Effector memory CD8-positive, alpha-beta T cell (primary cell): ENCODE measurements around the gene CD200R1L.
"Not testable (repeated sequence)": the region's sequence is repeated elsewhere in the genome, so short reads cannot be mapped to it uniquely, and the experiment has no call there.

Source experiments
- ATAC-seq: fragments of 150-1000 bp; cut with Tn5 transposase; replicated peaks from 2 replicates; pipeline ENCODE4 v1.10.0; 2021; ENCODE audit warnings: mild to moderate bottlenecking, moderate library complexity
- DNase-seq, 3 experiments: peaks; one replicate each; pipeline ENCODE4 v3.0.0; 2021
- H3K27ac Mint-ChIP-seq, 2 donors: one replicate each; pipeline ENCODE4 v1.8.0; 2022; ENCODE audit warnings: mild to moderate bottlenecking in 2 of 2, mixed read lengths in 2 of 2, moderate library complexity in 2 of 2
- H3K27me3 Mint-ChIP-seq, 2 donors: one replicate each; pipeline ENCODE4 v1.8.0; 2022; ENCODE audit warnings: mixed read lengths in 2 of 2
- H3K36me3 Mint-ChIP-seq: one replicate; pipeline ENCODE4 v1.8.0; 2022; ENCODE audit warnings: mild to moderate bottlenecking, moderate library complexity, mixed read lengths; ENCODE audit not compliant: insufficient read depth
- H3K4me1 Mint-ChIP-seq, 2 donors: one replicate each; pipeline ENCODE4 v1.8.0; 2022; ENCODE audit warnings: low read depth in 2 of 2, mixed read lengths in 2 of 2
- H3K4me3 Mint-ChIP-seq, 2 donors: one replicate each; pipeline ENCODE4 v1.8.0; 2022; ENCODE audit warnings: mild to moderate bottlenecking in 2 of 2, mixed read lengths in 2 of 2, moderate library complexity in 2 of 2
- H3K9me3 Mint-ChIP-seq, 2 donors: one replicate each; pipeline ENCODE4 v1.8.0; 2022; ENCODE audit warnings: mixed read lengths in 2 of 2

Gene CD200R1L

GRCh38 chr3:112857526-112857925, 10.9 kb upstream of the CD200R1L start:
- H3K4me3 Mint-ChIP-seq, result peak overlapping the region; percentile 54 to 58
- ATAC-seq (peak; percentile 36), DNase-seq (no peak)
- no peaks in the 10 kb centered on the region for H3K9me3 Mint-ChIP-seq
- peaks cover 32% of the 10 kb centered on the region in 2 donors for H3K4me1 Mint-ChIP-seq
- H3K27ac Mint-ChIP-seq, result peak overlapping the region; percentile 36 to 80
- no peaks in the 10 kb centered on the region for H3K27me3 Mint-ChIP-seq
- H3K36me3 Mint-ChIP-seq, result no peaks in the 10 kb centered on the region

GRCh38 chr3:112856537-112856936, 9.9 kb upstream of the CD200R1L start:
- Mint-ChIP-seq H3K27ac (peak overlapping the region; percentile 24 to 80), H3K36me3 (no peaks in the 10 kb centered on the region), H3K9me3 (peaks cover 3 to 7% of the 10 kb centered on the region in 2 donors), H3K27me3 (no peaks in the 10 kb centered on the region), H3K4me3 (peak overlapping the region; percentile 31 to 48), H3K4me1 (peaks cover 32% of the 10 kb centered on the region in 2 donors)
- peak; percentile 18 to 48 (median 43) for DNase-seq
- peak; percentile 84 for ATAC-seq

DNA sequence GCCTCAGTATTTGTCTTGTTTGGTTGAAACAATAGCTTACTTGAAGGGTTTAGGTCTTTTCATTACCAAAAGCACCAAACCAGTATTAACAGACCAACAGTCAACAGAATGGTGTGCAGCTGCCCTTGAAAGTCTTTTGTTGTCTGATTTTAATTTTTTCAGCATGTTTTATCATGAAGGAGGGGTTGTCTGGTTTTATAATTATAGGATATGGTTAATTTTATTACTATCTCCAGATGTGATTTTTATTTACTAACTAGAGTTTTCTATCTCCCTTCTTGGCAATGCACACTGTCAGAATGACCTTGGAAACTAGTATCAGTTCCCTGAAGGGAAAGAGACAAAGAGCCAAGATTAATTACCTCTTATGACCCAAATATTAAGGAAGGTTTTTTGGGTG, 9.2 kb upstream of the CD200R1L start:
- peaks cover 31 to 32% of the 10 kb centered on the region in 2 donors for H3K4me1 Mint-ChIP-seq
- no peak overlapping the region for H3K4me3 Mint-ChIP-seq
- no peaks in the 10 kb centered on the region for H3K27me3 Mint-ChIP-seq
- peak overlapping the region; percentile 24 to 80 for H3K27ac Mint-ChIP-seq
- no peak for DNase-seq
- peaks cover 3 to 13% of the 10 kb centered on the region in 2 donors for H3K9me3 Mint-ChIP-seq
- no peaks in the 10 kb centered on the region for H3K36me3 Mint-ChIP-seq
- no peak for ATAC-seq

- Mint-ChIP-seq H3K27ac (peak overlapping the region in 1 of 2 donors; percentile 80), H3K9me3 (peaks cover 3 to 13% of the 10 kb centered on the region in 2 donors), H3K4me1 (peaks cover 30 to 32% of the 10 kb centered on the region in 2 donors)
- not testable (repeated sequence) for H3K4me3 Mint-ChIP-seq, H3K27me3 Mint-ChIP-seq, DNase-seq, ATAC-seq, H3K36me3 Mint-ChIP-seq
Observed at GRCh38 chr3:112855074-112855473, 8.4 kb upstream of the CD200R1L start.

DNA sequence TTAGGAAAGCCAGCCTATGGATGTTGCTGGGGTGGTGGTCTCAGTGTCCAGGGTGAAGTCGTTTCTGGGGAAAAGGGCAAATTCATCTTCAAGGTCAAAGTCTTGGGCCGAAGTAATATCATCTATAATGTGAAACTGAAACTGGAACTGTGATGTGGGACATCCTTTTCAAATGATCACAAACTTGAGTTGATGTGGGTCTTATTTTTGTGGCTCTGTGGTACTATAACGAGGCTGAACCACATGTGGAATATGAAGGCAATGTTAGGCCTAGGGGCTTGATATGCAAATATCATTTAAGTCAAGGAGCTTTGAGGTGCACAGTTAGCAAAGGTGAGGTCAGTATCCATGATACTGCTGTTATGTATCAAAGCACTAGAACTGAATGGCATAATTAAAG, 1.5 kb upstream of the CD200R1L start:
- Mint-ChIP-seq H3K4me1 (peaks cover 22 to 29% of the 10 kb centered on the region in 2 donors), H3K4me3 (peak overlapping the region; percentile 14 to 59), H3K27me3 (no peaks in the 10 kb centered on the region), H3K36me3 (no peaks in the 10 kb centered on the region), H3K9me3 (peaks cover 5 to 13% of the 10 kb centered on the region in 2 donors), H3K27ac (peak overlapping the region; percentile 14 to 92)
- ATAC-seq (peak; percentile 71), DNase-seq (peak in 1 of 3 experiments; percentile 16)

GRCh38 chr3:112847692-112848091, 1.0 kb upstream of the CD200R1L start:
- peak; percentile 93 for ATAC-seq
- Mint-ChIP-seq H3K27me3 (no peaks in the 10 kb centered on the region), H3K4me3 (peak overlapping the region; percentile 14 to 59), H3K27ac (peak overlapping the region; percentile 14 to 92), H3K4me1 (peaks cover 22 to 29% of the 10 kb centered on the region in 2 donors), H3K9me3 (peaks cover 7 to 13% of the 10 kb centered on the region in 2 donors), H3K36me3 (no peaks in the 10 kb centered on the region)
- peak; percentile 33 to 50 (median 33) for DNase-seq

GRCh38 chr3:112845772-112846171, 892 bp downstream of the CD200R1L start:
- Mint-ChIP-seq H3K4me1 (peaks cover 22 to 29% of the 10 kb centered on the region in 2 donors), H3K36me3 (no peaks in the 10 kb centered on the region), H3K27ac (no peak overlapping the region), H3K4me3 (no peak overlapping the region), H3K9me3 (peaks cover 0 to 5% of the 10 kb centered on the region in 2 donors), H3K27me3 (no peaks in the 10 kb centered on the region)
- no peak for ATAC-seq
- DNase-seq, result no peak

GRCh38 chr3:112829046-112829445, 17.6 kb downstream of the CD200R1L start:
- Mint-ChIP-seq H3K27ac (no peak overlapping the region), H3K9me3 (no peaks in the 10 kb centered on the region), H3K36me3 (no peaks in the 10 kb centered on the region), H3K4me1 (no peaks in the 10 kb centered on the region), H3K27me3 (no peaks in the 10 kb centered on the region), H3K4me3 (no peak overlapping the region)
- no peak for DNase-seq
- ATAC-seq, result no peak

- DNase-seq (no peak), ATAC-seq (no peak)
- Mint-ChIP-seq H3K27me3 (peaks cover 0 to 5% of the 10 kb centered on the region in 2 donors), H3K4me1 (no peaks in the 10 kb centered on the region), H3K4me3 (no peak overlapping the region), H3K36me3 (no peaks in the 10 kb centered on the region), H3K27ac (no peak overlapping the region), H3K9me3 (no peaks in the 10 kb centered on the region)
Observed at GRCh38 chr3:112822064-112823055, 24.3 kb downstream of the CD200R1L start.

- no peak overlapping the region for H3K27ac Mint-ChIP-seq
- peaks cover 0 to 5% of the 10 kb centered on the region in 2 donors for H3K27me3 Mint-ChIP-seq
- DNase-seq (no peak), ATAC-seq (no peak)
- no peak overlapping the region for H3K4me3 Mint-ChIP-seq
- peaks cover 0 to 4% of the 10 kb centered on the region in 2 donors for H3K4me1 Mint-ChIP-seq
- H3K9me3 Mint-ChIP-seq, result no peaks in the 10 kb centered on the region
- no peaks in the 10 kb centered on the region for H3K36me3 Mint-ChIP-seq
Observed at GRCh38 chr3:112818289-112818688, 28.4 kb downstream of the CD200R1L start.

- no peaks in the 10 kb centered on the region for H3K36me3 Mint-ChIP-seq
- H3K27me3 Mint-ChIP-seq, result peaks cover 0 to 5% of the 10 kb centered on the region in 2 donors
- H3K27ac Mint-ChIP-seq, result no peak overlapping the region
- H3K4me3 Mint-ChIP-seq, result no peak overlapping the region
- DNase-seq, result no peak
- H3K4me1 Mint-ChIP-seq, result peaks cover 0 to 4% of the 10 kb centered on the region in 2 donors
- no peaks in the 10 kb centered on the region for H3K9me3 Mint-ChIP-seq
- no peak for ATAC-seq
Observed at GRCh38 chr3:112817797-112818196, 28.9 kb downstream of the CD200R1L start.

DNA sequence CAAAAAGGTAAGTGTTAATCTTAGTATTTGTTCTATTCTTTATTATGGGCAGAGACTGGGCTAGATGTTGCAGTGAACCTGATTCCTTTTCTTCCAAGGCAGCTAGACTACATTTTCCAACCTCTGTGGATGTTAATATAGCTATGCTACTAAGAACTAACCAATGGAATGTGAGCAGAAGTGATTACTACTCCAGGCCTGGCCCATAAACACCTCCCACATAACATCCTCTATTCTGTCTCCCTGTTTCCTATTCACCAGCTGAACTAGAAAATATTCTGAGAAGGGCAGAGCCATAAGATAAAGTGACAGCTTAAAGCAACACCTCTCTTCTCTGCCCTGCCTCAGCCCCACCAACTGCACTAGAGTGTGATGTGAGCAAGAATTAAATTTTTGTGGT, 29.4 kb downstream of the CD200R1L start:
- Mint-ChIP-seq H3K27ac (no peak overlapping the region), H3K27me3 (peaks cover 0 to 5% of the 10 kb centered on the region in 2 donors), H3K36me3 (no peaks in the 10 kb centered on the region), H3K4me3 (no peak overlapping the region), H3K4me1 (peaks cover 0 to 4% of the 10 kb centered on the region in 2 donors), H3K9me3 (no peaks in the 10 kb centered on the region)
- ATAC-seq, result no peak
- DNase-seq, result no peak

GRCh38 chr3:112815981-112816380, 30.7 kb downstream of the CD200R1L start:
- no peaks in the 10 kb centered on the region for H3K9me3 Mint-ChIP-seq
- ATAC-seq (no peak), DNase-seq (no peak)
- no peak overlapping the region for H3K27ac Mint-ChIP-seq
- no peaks in the 10 kb centered on the region for H3K36me3 Mint-ChIP-seq
- H3K27me3 Mint-ChIP-seq, result no peaks in the 10 kb centered on the region
- peaks cover 4% of the 10 kb centered on the region in 2 donors for H3K4me1 Mint-ChIP-seq
- H3K4me3 Mint-ChIP-seq, result no peak overlapping the region

DNA sequence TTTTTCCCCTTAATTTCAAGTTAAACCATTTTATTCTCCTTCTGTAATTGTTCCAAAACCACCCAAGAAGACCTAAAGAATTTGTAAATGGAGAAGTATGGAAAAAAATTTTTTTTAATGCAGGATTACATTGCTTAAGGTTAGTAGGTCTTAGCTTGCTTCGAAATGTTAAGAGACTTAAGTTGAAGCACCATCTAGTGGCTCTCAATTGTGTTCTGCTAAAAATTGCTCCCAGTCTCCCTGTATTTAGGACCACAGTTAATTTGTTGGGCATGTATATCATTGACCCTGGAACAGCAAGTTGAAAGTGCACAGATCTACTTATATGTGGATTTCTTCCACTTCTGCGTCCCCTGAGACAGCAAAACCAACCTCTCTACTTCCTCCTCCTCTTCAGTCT, 32.4 kb downstream of the CD200R1L start:
- no peak for ATAC-seq
- H3K36me3 Mint-ChIP-seq, result no peaks in the 10 kb centered on the region
- no peaks in the 10 kb centered on the region for H3K9me3 Mint-ChIP-seq
- H3K4me3 Mint-ChIP-seq, result no peak overlapping the region
- peaks cover 4% of the 10 kb centered on the region in 2 donors for H3K4me1 Mint-ChIP-seq
- H3K27ac Mint-ChIP-seq, result no peak overlapping the region
- H3K27me3 Mint-ChIP-seq, result no peaks in the 10 kb centered on the region
- no peak for DNase-seq
